K562 (cell line): ENCODE data around the gene PRXL2B. TPM values are rescaled to one million over a fixed set of nuclear protein-coding genes. Genes with fewer than 3 reads are reported as not detected.

ENCODE experiments used
- ATAC-seq: fragments of 200-7000 bp; cut with Tn5 transposase; 3 replicates; pipeline ENCODE4 v1.9.1; 2020; ENCODE audit warnings: moderate library complexity
- BruUV-seq: library from RNA; stranded (reverse); fragments of 400-500 nt; replicated peaks from 2 replicates; lab custom pipeline; 2021; lab: Mats Ljungman, UMichigan
- CTCF ChIA-PET: fragments of 300-600 bp; formaldehyde crosslinking; extraction: SDS; loops from one replicate; lab custom pipeline; 2021; ENCODE audit warnings: low intra/inter-chr PET ratio; lab: Yijun Ruan, JAX
- POLR2A ChIA-PET: fragments of 300-600, 350-650 bp; sonication (Branson Sonifier 250); formaldehyde crosslinking; extraction: SDS; loops from one replicate; lab custom pipeline; 2021; ENCODE audit warnings: antibody characterized with exemption, inconsistent platforms; lab: Yijun Ruan, JAX
- DNase-seq, 4 experiments: peaks; one replicate each; pipeline versions ENCODE4 v3.0.0 to v3.0.0-alpha.2; 2011 to 2018; ENCODE audit warnings: low spot score in 3 of 4, mixed read lengths in 3 of 4; ENCODE audit errors: extremely low read depth in 1 of 4
- FAIRE-seq: peaks from 2 replicates; lab custom pipeline; 2011; peaks lifted over from hg19 to GRCh38; lab: Jason Lieb, UNC
- H2AFZ ChIP-seq: 2 replicates; pipeline ENCODE4 v1.6.0; 2011; ENCODE audit warnings: low read depth, low read length, control low read depth, inconsistent platforms
- H3K27ac ChIP-seq: fragments of 200-600 bp; 3 replicates; pipeline ENCODE4 v1.8.0; 2011; ENCODE audit warnings: low read depth, mild to moderate bottlenecking, control low read depth, inconsistent platforms, low read length, moderate library complexity, mixed read lengths; ENCODE audit errors: extremely low read depth
- H3K27me3 ChIP-seq, 2 experiments: fragments of 300-600 bp in 1 of 2; 2 replicates in 1 of 2; 3 replicates in 1 of 2; pipeline versions ENCODE4 v1.6.0 to v1.8.0; 2011; ENCODE audit warnings: inconsistent platforms in 2 of 2, low read length in 2 of 2, mild to moderate bottlenecking in 1 of 2, mixed read lengths in 1 of 2, moderate library complexity in 1 of 2; ENCODE audit not compliant: control insufficient read depth in 2 of 2, insufficient read depth in 2 of 2
- H3K36me3 ChIP-seq: fragments of 300-600 bp; 3 replicates; pipeline ENCODE4 v1.8.0; 2011; ENCODE audit warnings: mild to moderate bottlenecking, low read length, inconsistent platforms; ENCODE audit not compliant: control insufficient read depth, insufficient read depth
- H3K4me1 ChIP-seq, 2 experiments: fragments of 200-600 bp in 1 of 2; replicated peaks in 1 of 2; 2 replicates in 1 of 2; 3 replicates in 1 of 2; pipeline versions ENCODE4 v1.5.1 to v1.8.0; 2011; ENCODE audit warnings: inconsistent platforms in 2 of 2, low read length in 2 of 2, mild to moderate bottlenecking in 1 of 2, mixed read lengths in 1 of 2, moderate library complexity in 1 of 2; ENCODE audit not compliant: control insufficient read depth in 2 of 2, insufficient read depth in 2 of 2
- H3K4me2 ChIP-seq: 2 replicates; pipeline ENCODE4 v1.6.1; 2011; ENCODE audit warnings: low read length, control low read depth, inconsistent platforms, mixed read lengths; ENCODE audit not compliant: insufficient read depth
- H3K4me3 ChIP-seq: fragments of 200-600 bp; sonication (generic), shearing (Covaris generic); 2 replicates; pipeline ENCODE4 v1.5.1; 2016; ENCODE audit warnings: control low read depth, inconsistent platforms
- H3K79me2 ChIP-seq: fragments of 200-600 bp; 3 replicates; pipeline ENCODE4 v1.8.0; 2011; ENCODE audit warnings: low read length, inconsistent platforms; ENCODE audit not compliant: control insufficient read depth, insufficient read depth
- H3K9ac ChIP-seq, 2 experiments: 2 replicates each; pipeline versions ENCODE4 v1.6.0 to v1.6.1; 2011; ENCODE audit warnings: low read depth in 2 of 2, low read length in 2 of 2, control low read depth in 1 of 2, inconsistent platforms in 1 of 2, mild to moderate bottlenecking in 1 of 2, mixed read lengths in 1 of 2; ENCODE audit not compliant: insufficient read depth in 1 of 2
- H3K9me1 ChIP-seq: one replicate; pipeline ENCODE4 v1.6.0; 2011; ENCODE audit warnings: inconsistent platforms, mild to moderate bottlenecking, low read length, moderate library complexity; ENCODE audit not compliant: control insufficient read depth, insufficient read depth
- H3K9me3 ChIP-seq: replicated peaks from 2 replicates; pipeline ENCODE4 v1.5.1; 2011; ENCODE audit warnings: low read depth, low read length, inconsistent platforms; ENCODE audit not compliant: control insufficient read depth, insufficient read depth
- H4K20me1 ChIP-seq: replicated peaks from 2 replicates; pipeline ENCODE4 v1.6.1; 2011; ENCODE audit warnings: low read length, inconsistent platforms, mixed read lengths; ENCODE audit not compliant: control insufficient read depth, insufficient read depth
- ATF3 ChIP-seq, 2 experiments: fragments of 450-650 bp in 1 of 2; sonication (generic) in 1 of 2; formaldehyde crosslinking in 1 of 2; IDR thresholded peaks in 1 of 2; conservative IDR thresholded peaks in 1 of 2; 2 replicates each; pipeline versions ENCODE4 v1.6.1 to v1.8.1; 2016 to 2023; ENCODE audit warnings: mild to moderate bottlenecking in 2 of 2, moderate library complexity in 2 of 2, inconsistent platforms in 1 of 2, missing genetic modification reagents in 1 of 2
- CTCF ChIP-seq, 3 experiments: IDR thresholded peaks in 2 of 3; conservative IDR thresholded peaks in 1 of 3; 2 replicates each; pipeline ENCODE4 v1.5.1; 2011 to 2012; ENCODE audit warnings: low read length in 3 of 3, mild to moderate bottlenecking in 3 of 3, control low read depth in 2 of 3, improper control_type of control experiment in 1 of 3, inconsistent platforms in 1 of 3, low read depth in 1 of 3, mixed read lengths in 1 of 3, moderate library complexity in 1 of 3; ENCODE audit not compliant: insufficient read depth in 2 of 3
- RCOR1 ChIP-seq, 2 experiments: IDR thresholded peaks; 2 replicates each; pipeline ENCODE4 v1.6.1; 2012; ENCODE audit warnings: low read depth in 2 of 2, low read length in 2 of 2, borderline replicate concordance in 1 of 2, improper control_type of control experiment in 1 of 2
- SMAD3 ChIP-seq: fragments of 450-650 bp; formaldehyde crosslinking; conservative IDR thresholded peaks from 2 replicates; pipeline ENCODE4 v1.4.0; 2020; ENCODE audit warnings: mild to moderate bottlenecking
- SPI1 ChIP-seq: IDR thresholded peaks from 2 replicates; pipeline ENCODE4 v1.6.1; 2011; ENCODE audit warnings: low read depth, low read length, control low read depth, borderline replicate concordance
- ZC3H11A ChIP-seq: IDR thresholded peaks from 2 replicates; pipeline ENCODE4 v1.6.1; 2012; ENCODE audit warnings: low read depth, low read length, improper control_type of control experiment
- ZNF175 ChIP-seq: fragments of 200-800 bp; sonication (Bioruptor generic); IDR thresholded peaks from 2 replicates; pipeline ENCODE4 v1.6.1; 2016; ENCODE audit warnings: low read depth, mild to moderate bottlenecking, missing genetic modification characterization, missing compliant biosample characterization
- WGBS: fragments of 100-300 bp; shearing (Covaris generic); methylation state at CpG from one replicate; pipeline ENCODE4 v1.1.6; 2016; ENCODE audit warnings: low coverage, mixed read lengths; ENCODE audit not compliant: insufficient coverage; ENCODE audit errors: missing lambda C conversion rate; 5-methylcytosine and 5-hydroxymethylcytosine counted together
- in situ Hi-C: fragments of 300-500 bp; cut with MboI; formaldehyde crosslinking; loops from 4 replicates; pipeline ENCODE4 v1.15.0; 2018; ENCODE audit warnings: inconsistent platforms, mixed read lengths
- intact Hi-C: fragments of 100-400 bp; cut with micrococcal nuclease; formaldehyde crosslinking; loops from 2 replicates; pipeline ENCODE4 v1.14.2; 2022
- polyA plus RNA-seq, 8 experiments: library from polyadenylated mRNA; depleted of rRNA in 4 of 8; stranded (reverse) in 5 of 8; unstranded in 3 of 8; fragments of >200 nt; fragmentation: Nextera tagmentation in 2 of 8; fragmentation: Illumina TruSeq in 1 of 8; extraction: Ambion mirVana in 2 of 8; extraction: Trizol in 1 of 8; gene quantifications; 2 replicates each; pipeline versions ENCODE4 v1.2.1 to v1.2.3, GENCODE V29; 2011 to 2014; ENCODE audit warnings: inconsistent platforms in 1 of 8, missing spikeins in 1 of 8
- total RNA-seq, 7 experiments: library from RNA; depleted of rRNA in 6 of 7; stranded (reverse); fragments of >200 nt in 6 of 7; fragmentation: Illumina TruSeq in 2 of 7; extraction: Trizol in 2 of 7; gene quantifications; 2 replicates each; pipeline versions ENCODE4 v1.2.1 to v1.2.3, GENCODE V29; 2011 to 2021; ENCODE audit warnings: low replicate concordance in 1 of 7

The PRXL2B gene
- total and polyA plus RNA-seq, 9 of the 15 experiments (the other 6 are each of a cell fraction or from before 2014, with no cell fraction given), result 0.99 to 25.3 (median 11.8) TPM

DNA sequence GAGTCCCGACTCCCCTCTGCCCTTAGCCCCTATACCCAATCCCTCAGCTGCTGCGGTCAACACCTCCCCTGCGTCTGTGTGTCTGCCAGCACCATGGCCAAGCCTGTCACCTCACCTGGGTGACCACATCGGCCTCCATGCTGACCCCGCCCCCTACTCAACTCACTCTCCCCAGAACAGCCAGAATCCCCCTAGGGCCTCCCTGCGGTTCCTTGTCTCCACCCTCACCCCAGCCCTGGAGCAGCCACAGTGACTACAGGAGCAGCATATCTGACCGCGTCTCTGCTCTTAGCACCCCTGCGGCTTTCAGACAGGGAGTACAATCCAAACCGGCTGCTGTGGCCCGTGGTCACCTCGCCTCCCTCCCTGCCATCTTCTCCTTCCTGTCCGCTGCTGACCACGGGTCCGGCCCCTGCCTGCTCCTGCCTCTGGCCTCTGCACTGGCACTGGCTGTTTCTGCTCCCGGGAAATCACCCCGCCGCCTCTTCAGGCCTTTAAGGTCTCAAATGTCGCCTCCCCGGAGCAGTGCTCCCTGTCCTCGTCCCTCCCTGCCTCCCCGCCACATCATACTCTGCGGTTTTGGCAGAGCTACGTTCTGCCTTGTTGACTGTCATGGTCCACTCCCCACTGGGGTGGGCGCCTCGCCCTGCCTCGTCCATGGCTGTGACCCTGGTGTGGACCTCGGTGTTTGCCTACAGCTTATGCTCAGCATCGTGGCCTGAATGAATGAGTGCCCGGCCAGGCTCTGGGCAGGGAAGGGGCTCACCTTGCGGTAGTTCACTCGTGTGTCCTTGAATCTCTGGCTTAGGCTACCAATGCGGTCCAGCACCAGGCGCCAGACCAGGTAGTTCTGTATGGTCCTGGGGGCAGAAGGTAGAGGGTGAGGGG lies 11.1 kb downstream of the PRXL2B start (continued):
- TF ChIP-seq ATF3 (IDR thresholded peaks at IDR 0.05) (no peak), ATF3 (CRISPR knock-in tag; conservative IDR thresholded peaks at IDR 0.05) (no peak), RCOR1 (IDR thresholded peaks at IDR 0.05; ENCODE audit: borderline replicate concordance in 1 of 2, low read depth in 2 of 2, low read length in 2 of 2) (no peak), ZC3H11A (no peak)

GRCh38 chr1:2598329-2598931 lies 11.9 kb downstream of the PRXL2B start:
- Histone ChIP-seq H3K9ac (no peak overlapping the region; a peak in 1 of 4 replicates), H3K9me3 (no peaks in the 10 kb centered on the region), H3K27ac (no peak overlapping the region), H3K36me3 (no peaks in the 10 kb centered on the region), H3K79me2 (no peaks in the 10 kb centered on the region), H3K4me2 (no peak overlapping the region), H2AFZ (no peak overlapping the region), H4K20me1 (0 out of 2 replicates have a peak, but pooled peaks cover 15% of the 10 kb centered on the region), H3K4me1 (peaks cover 0 to 50% of the 10 kb centered on the region in 2 experiments; a peak in 2 of 5 replicates), H3K9me1 (no peaks in the 10 kb centered on the region), H3K27me3 (peaks cover 34 to 69% of the 10 kb centered on the region in 2 experiments; a peak in 4 of 5 replicates), H3K4me3 (no peak overlapping the region)
- FAIRE-seq (no peak), DNase-seq (no peak), ATAC-seq (no peak)
- intact Hi-C loops (no loop called here), in situ Hi-C loops (no loop called here)
- ChIA-PET POLR2A (interaction anchor here (0.6 kb wide), 1 partner anchor 92 kb away, joined by 3 read pairs; no protein-coding TSS in a partner anchor), CTCF (no interaction called here)
- BruUV-seq, result no TSS peak
- TF ChIP-seq SPI1 (peak; percentile 69; the same call in 1 of the 2 replicates), SMAD3 (no peak), ZNF175 (no peak), CTCF (IDR thresholded peaks at IDR 0.05 in 2 of 3, conservative IDR thresholded peaks at IDR 0.05 in 1 of 3; ENCODE audit: insufficient read depth in 2 of 3, low read depth in 1 of 3, low read length in 3 of 3) (peak in 1 of 3 experiments; percentile 35; a peak in 2 of 6 replicates)
- 0% methylated on average over 3 of the region's 3 CpGs for WGBS
